ENCODE results near the gene GGNBP2.

Gene GGNBP2

DNA sequence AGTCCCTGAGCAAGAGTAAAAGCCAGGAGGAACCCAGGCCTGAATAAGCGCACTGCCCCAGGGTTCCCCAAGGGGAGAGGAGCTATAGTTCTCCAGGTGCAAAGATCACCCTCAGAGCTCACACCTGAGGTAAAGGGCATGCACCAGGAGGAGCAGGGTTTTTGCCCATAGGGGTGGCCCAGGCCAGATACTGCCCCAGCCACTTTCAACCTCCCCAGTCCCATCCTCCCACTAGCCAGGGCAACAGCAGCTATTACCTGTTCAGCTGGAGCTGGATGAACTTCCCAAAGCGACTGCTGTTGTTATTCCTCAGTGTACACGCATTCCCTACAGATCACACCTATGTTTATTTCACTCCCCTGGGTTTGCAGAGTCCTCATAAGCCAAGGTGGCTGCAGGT lies 29.9 kb upstream of the GGNBP2 start:
- TF ChIP-seq, protein P1, sequence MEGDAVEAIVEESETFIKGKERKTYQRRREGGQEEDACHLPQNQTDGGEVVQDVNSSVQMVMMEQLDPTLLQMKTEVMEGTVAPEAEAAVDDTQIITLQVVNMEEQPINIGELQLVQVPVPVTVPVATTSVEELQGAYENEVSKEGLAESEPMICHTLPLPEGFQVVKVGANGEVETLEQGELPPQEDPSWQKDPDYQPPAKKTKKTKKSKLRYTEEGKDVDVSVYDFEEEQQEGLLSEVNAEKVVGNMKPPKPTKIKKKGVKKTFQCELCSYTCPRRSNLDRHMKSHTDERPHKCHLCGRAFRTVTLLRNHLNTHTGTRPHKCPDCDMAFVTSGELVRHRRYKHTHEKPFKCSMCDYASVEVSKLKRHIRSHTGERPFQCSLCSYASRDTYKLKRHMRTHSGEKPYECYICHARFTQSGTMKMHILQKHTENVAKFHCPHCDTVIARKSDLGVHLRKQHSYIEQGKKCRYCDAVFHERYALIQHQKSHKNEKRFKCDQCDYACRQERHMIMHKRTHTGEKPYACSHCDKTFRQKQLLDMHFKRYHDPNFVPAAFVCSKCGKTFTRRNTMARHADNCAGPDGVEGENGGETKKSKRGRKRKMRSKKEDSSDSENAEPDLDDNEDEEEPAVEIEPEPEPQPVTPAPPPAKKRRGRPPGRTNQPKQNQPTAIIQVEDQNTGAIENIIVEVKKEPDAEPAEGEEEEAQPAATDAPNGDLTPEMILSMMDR (conservative IDR thresholded peaks at IDR 0.05; ENCODE audit: low read depth, low read length): no peak
- H3K4me3 ChIP-seq (ENCODE audit: low read length): no peak overlapping the region
- DNase-seq (ENCODE audit: low read depth): no peak

DNA sequence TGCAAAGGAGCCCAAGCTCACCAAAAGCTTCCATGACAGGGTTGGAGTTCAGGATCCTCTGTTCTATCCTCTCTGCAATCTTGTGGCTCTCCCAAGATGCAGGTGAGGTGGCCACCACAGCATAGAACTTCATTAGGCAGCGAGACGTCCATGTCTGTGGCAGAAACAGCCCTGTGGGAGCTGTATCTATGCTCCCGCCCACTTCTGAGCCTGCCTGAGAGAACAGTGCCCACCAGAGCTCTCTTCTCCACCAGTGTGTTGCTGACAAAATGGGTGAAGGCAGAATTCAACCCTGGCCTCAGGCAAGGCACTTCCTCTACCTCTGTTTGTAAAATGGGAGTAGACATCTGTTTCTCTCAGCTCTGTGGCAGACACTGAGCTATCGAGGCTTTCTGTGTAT lies 28.9 kb upstream of the GGNBP2 start:
- TF ChIP-seq, protein P1 (conservative IDR thresholded peaks at IDR 0.05; ENCODE audit: low read depth, low read length): no peak
- no peak for DNase-seq (ENCODE audit: low read depth)
- no peak overlapping the region for H3K4me3 ChIP-seq (ENCODE audit: low read length)

DNA sequence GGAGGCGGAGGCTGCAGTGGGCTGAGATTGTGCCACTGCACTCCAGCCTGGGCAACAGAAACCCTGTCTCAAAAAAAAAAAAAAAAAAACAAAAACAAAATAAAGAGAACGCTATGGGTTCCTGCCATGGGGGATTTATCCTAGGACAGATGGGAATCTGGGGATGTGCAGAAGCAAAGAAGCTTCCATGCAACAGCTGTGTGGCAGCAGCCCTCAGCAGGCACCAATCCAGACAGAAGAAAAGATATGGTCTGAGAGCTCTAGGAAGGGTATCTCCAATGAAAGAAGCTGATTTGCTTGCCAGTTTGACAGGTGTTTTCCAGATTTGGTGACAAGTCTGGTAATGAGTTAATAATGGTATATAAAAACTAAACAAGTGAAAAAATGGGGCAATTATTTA lies 21.6 kb upstream of the GGNBP2 start:
- no peak overlapping the region for H3K4me3 ChIP-seq (ENCODE audit: low read length)
- TF ChIP-seq, protein P1 (conservative IDR thresholded peaks at IDR 0.05; ENCODE audit: low read depth, low read length): no peak

DNA sequence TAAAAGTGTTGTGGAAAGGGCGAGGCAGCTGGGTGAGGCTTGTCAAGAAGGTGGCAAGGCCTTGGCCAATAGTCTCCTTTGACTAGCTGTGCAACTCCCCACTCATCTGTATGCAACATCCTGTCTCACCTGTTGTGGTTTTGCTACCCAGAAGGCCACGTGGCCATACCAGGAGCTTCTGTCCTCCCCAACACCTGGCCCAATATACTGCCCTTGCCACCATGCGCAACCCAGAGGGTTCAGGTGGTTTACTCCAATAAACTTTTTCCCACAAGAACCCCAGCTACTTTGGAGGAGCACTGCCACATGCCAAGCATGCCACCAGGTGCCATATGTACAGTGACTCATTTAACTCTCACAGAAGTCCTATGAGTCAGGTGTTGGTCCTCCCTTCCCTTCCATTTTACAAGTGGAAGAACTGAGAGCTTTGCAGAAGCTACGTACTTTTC lies 20.3 kb upstream of the GGNBP2 start:
- TF ChIP-seq, protein P1 (conservative IDR thresholded peaks at IDR 0.05; ENCODE audit: low read depth, low read length): no peak
- DNase-seq (ENCODE audit: low read depth): no peak
- no peak overlapping the region for H3K4me3 ChIP-seq (ENCODE audit: low read length)

More for the DNA sequence above, 21.6 kb upstream of the GGNBP2 start:
- no peak for DNase-seq (ENCODE audit: low read depth)

DNA sequence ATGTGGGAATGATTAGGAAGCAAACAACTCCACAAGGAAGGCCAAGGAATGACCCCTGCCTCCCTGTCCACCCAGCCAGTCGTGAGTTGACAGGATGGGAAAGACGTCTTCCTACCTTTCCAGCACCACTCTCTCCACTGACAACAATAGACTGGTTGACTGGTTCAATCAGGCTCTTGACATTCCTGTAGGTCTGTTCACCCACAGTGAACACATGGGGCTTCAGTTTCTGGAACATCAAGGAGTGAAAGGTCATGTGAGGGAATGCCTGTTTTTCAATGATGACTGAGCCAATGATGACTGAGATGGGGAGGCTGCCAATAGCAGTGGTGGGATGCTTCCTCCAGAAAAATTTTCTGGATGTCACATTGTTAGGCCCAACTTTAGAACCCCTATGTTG lies 19.6 kb upstream of the GGNBP2 start:
- TF ChIP-seq, protein P1 (conservative IDR thresholded peaks at IDR 0.05; ENCODE audit: low read depth, low read length): no peak
- H3K4me3 ChIP-seq (ENCODE audit: low read length): no peak overlapping the region

DNA sequence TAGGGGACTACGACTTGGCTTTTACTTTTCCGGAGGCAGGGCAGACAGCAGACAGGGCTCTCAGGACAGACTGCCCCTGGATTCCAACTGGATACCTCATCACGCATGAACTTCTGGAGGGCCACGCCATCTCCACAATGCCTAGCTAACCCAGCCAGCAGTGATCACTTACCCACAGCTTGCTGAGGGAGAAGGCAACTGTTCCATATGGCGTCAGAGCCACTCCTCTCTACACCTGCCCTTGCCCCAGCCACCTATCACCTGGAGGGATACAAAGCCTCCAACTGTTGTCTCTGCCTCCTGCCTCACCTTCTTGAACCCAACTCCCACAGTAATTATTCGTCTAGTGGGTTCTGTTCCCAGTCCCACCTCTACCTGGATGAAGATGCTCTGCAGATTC lies 18.8 kb upstream of the GGNBP2 start:
- TF ChIP-seq, protein P1 (conservative IDR thresholded peaks at IDR 0.05; ENCODE audit: low read depth, low read length): no peak
- no peak for DNase-seq (ENCODE audit: low read depth)
- H3K4me3 ChIP-seq (ENCODE audit: low read length): no peak overlapping the region

More for the DNA sequence above, 19.6 kb upstream of the GGNBP2 start:
- no peak for DNase-seq (ENCODE audit: low read depth)

DNA sequence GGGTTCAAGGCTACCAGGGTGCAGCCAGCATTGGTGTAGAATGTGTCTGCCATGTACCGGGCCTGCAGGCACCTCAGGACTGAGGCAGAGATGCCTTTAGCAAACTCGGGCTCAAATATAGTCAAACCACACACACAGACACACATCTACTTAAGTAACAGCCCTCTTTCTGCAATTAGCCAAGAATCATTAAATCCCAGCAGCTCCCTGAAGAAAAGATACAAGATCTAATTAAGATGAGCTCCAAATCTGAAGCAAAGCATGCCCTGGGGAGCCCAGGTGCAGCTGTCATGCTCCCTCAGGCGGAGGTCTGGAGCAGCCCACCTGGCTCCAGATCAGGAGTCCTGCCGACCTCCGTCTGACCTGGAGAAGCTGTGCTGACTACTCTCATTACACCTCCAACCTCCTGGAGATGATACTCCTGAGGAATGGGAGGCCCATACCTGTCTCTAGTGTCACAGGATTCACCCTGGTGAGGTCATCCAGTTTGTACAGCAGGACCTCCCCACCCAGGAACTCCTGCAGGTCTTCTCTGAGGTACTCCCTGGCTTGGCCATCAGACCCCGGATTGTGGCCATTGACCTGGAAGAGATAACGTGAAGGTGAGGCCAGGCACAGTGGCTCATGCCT lies 17.0 kb upstream of the GGNBP2 start:
- TF ChIP-seq, protein P1 (conservative IDR thresholded peaks at IDR 0.05; ENCODE audit: low read depth, low read length): no peak

More for the DNA sequence above, 17.0 kb upstream of the GGNBP2 start:
- H3K4me3 ChIP-seq (ENCODE audit: low read length): no peak overlapping the region
- no peak for DNase-seq (ENCODE audit: low read depth)
